ENCODE data around the gene NEDD9.

Gene NEDD9

DNA sequence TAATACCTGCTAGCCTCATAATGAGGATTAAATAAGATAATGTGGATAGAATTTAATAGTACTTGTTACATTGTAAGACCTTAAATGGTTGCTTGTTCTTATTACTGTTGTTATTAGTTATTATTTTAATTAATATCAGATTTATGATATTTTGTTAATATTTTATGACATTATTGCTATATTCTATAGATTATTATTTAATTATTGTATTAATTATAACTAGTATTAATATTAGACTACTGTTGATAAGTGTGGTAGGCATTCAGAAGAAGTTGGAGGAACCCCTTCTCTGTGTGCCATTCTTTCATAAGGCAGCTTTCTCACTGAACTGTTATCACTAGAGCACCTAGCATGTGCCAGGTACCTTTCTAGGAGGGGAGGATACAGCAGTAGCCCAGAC, 2.6 kb upstream of the NEDD9 start:
- no peak for DNase-seq (ENCODE audit: extremely low read depth in 1 of 2, low read depth in 1 of 2)

DNA sequence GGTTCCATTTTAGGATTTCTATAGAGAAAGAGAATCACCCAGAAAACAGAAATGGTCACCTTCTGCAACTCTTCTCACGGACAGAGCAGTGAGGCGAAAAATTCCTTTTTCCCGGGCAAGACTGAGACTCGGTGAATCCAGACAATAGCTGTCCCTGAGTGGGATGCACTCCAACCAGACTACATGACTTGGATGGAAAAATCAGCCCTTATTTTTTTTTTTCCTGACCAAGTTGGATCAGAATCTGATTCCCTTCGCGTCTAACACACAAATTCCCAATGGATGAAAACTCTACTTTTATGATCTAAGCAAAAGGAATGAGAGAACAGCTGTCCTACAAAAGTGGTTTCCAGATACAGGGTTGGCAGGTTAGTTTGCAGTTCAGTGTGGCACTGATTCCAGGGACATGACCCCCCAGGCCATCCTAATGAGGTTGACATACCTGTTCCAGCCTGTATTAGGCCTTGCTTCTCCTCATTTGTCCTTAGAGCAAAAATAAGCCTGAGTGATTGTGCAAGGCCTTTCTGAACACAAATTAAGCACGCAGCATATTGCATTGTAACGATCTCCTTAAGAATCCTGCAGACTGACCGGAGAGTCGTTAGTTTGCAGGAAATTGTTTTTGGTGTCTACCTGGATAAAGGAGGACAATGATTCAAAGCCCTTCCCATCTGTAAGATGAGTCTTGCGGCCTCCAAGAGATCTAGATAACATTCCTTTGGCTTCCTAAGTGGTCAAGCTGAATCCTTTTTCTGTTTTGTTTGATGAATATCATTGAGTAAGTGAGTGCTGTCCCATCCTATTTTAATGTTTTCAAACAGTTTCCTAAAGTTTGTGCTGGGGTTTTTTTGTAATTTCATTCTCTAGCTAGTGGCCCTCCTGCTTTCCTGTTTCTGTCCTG, 1.5 kb upstream of the NEDD9 start:
- DNase-seq (ENCODE audit: extremely low read depth in 1 of 2, low read depth in 1 of 2): no peak

DNA sequence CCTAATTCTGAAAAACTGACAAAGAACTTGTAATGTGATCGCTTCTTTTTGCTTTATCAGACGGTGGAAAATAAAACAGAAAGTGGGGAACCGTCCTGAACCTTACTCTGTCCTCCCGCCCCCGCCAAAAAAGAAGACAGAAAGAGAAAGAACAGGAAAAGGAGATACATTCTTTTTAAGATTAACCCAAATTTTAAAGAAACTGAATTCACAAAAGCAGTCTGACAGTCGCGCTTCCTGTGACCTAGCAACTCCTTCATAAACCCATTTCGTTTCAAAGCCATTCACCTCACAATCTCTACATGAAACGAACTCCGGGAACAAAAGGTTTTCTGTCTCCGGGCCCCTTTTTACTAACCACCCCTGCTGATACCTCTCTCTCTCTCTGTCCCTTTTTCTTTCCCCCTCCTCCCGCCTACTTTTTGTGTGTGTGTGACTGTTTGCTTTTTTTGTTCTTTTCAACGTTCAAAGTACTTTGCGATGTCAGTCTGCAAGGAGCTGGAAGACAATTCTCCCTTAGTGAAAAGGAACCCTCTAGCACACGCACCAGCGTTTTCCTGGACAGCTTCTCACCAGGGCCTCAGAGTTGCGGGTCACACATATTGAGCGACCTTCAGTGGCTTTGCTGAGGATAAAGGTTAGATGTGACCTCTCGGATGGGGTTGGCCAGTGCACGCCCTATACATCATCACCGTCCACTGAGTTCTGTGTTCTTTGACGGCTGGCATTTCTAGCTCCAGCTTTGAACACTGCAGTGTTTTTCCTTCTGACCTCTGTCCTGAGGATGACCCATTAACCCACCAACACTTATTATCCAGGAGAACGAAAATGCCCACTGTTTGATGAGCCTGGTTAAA, 530 bp upstream of the NEDD9 start:
- no peak for DNase-seq (ENCODE audit: extremely low read depth in 1 of 2, low read depth in 1 of 2)

DNA sequence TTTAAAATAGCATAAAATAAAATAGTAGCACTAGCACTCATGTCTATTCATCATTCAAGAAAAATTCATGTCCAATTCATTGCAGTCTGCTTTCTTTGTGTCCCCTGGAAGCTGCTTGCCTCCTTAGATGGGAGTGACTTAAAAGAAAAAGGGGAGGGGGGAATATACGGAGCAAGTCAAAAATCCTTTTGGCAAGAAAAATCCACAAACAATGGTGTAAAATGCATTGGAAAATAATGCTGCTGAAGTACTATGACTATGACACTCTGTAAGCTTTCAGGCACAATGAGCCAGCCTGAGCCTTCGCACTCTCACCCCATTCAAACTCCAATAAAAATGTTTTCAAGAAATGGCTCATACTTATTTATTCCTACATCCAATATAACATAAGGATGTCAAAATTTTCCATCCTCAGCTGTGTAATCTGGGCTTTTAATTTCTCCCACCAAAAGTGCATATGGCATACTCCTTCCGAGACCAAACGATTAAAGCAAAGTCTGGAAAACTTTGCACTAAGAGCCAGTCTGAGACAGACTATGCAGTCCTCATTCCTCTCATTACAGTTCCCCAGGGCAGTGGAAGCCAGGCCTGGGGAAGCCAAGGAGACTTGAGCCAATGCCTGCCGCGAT, 790 bp downstream of the NEDD9 start:
- DNase-seq (ENCODE audit: extremely low read depth in 1 of 2, low read depth in 1 of 2): no peak

DNA sequence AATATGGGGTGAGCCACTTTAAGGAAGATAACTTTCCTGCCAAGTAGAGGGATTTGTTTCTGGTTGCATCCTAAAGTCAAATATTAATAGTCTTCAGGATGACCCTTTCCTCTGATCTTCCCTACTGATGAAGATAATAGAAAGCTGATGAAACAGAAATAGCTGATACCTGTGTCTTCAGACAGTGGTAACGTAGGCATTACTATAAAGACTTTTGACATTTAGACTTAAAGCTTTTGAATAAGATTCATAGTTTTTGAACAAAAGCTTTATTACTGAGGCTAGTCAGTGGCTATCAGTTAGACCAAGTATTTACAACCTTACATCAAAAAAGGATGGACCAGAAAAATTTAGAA, 1.4 kb downstream of the NEDD9 start:
- no peak for DNase-seq (ENCODE audit: extremely low read depth in 1 of 2, low read depth in 1 of 2)

DNA sequence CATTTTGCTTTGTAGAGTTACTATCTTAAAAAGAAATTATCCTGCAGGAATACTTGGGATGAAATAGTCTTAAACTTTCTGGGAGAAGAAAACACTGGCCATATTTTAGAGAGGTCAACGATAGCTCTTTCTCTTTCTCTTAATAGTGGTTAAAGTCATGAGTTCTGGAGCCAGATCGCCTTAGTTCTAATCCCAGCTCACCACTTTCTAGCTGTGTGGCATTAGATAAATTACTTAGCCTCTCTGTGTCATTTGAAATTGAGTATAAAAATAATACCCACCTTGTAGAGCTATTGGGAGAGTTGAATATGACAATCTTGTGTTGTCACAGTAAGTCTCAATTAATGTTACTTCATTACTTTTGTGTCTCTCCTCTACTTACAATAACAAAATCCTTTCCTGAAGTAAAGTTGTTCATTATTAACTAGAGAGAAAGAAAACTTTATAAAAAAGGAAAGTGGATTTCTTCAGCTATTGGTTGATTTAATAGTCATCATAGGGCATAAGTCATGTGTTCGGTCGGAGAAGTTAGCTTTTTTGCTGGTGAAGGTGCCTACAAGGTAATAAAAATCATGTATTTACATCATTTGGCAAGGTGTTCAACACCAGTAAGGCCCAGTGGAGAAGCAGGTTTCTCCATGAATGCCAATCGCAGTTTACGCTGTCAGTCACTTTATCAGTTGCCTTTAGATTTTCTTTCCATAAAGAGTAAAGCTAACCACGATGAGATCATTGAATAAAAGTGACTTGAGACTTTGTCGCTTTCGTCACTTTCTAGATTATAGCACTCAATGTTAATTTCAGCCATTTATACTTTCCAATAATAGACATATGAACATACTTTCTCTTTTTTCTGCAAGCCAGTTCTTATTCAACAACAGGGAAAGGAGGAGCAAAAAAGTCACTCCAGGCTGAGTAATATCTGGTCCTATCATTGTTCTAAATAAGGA, 2.0 kb downstream of the NEDD9 start:
- no peak for DNase-seq (ENCODE audit: extremely low read depth in 1 of 2, low read depth in 1 of 2)

DNA sequence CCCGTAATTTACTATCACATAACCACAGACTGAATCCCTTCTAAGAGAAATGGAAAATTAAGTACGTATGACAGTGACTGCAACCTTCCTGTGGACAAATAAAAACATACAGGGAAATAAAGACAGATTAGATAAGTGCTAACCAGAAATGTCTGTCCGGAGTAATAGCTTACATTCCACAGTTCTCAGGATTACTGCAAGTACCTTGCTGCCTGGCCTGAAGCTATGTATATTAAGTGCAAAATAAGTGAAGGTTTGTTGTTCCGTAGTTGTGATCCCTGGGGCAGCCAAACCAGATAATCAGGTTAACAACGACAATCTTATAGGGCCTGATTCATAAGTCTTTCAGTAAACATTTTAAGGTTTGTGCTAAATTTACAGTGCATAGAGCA, 2.8 kb downstream of the NEDD9 start:
- no peak for DNase-seq (ENCODE audit: extremely low read depth in 1 of 2, low read depth in 1 of 2)

DNA sequence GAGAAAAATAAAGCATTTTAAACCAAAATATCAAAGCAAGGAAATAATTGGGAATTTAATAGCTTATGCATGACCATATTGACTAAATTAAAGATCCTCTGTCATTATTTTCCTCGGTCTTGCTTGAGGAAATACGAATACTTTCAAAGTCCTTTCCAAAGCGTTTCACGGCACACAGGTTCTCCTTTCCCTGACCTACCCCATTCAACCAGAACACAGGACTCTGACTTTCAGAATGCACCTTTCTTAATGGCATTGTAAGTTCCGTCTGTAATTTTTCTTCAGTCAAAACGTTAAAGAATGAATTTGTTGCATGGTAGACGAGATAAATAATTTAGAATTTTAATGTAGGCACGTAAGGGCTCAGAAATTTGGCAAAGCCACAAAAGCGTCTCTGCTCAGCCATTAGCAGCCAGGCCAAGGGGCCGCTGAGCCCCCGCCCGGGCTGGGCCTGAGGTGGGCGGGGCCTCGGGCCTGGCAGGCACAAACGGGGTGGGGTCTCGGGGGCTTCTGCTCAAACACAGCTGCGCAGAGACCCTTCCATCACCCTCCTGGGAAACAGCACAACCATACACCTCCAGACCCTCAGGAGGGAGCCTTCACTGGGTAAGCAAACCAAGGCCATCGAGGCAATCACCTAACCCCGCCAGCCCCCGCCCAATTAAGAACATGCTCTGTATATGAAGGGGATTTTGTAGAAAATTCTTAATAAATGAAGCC, 3.4 kb downstream of the NEDD9 start:
- no peak for DNase-seq (ENCODE audit: extremely low read depth in 1 of 2, low read depth in 1 of 2)

DNA sequence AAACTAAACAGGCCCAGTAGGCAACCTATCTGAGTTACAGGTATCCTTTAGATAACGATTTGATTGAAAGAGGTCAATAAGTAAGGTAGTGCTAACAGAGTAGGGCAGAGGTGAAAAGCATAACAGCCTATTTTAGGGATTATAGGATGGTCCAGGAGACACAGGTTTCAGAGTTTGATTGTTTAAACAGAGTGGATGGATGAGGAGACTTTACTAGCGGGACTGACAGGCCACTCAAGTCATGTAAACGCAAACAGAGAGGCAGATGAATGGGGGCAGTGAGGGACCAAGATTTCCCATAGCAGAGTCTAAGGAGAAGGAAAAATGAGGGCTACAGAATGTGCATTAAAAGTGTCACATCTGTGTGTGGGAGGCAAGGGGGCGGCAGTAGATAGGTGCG, 4.8 kb downstream of the NEDD9 start:
- DNase-seq (ENCODE audit: extremely low read depth in 1 of 2, low read depth in 1 of 2): no peak

DNA sequence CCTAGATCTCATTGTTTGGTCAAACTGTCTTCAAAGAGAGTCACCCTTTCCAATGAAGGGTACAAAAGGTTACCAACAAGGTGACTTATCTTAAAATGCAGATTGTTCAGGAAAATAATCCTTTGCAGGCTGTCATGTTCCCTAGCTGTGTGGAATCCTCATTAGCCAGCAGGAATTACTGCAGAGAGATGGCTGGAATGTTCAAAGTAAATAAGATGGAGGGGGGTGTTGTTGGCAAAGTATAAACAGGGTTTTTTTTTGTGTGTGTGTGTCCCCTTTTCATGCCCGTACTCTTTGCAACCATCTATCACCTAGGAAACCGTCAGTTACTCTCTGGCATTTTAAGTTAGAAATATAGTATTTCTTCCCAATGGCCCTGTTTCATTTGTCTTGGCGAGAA, 6.5 kb downstream of the NEDD9 start:
- no peak for DNase-seq (ENCODE audit: extremely low read depth in 1 of 2, low read depth in 1 of 2)

DNA sequence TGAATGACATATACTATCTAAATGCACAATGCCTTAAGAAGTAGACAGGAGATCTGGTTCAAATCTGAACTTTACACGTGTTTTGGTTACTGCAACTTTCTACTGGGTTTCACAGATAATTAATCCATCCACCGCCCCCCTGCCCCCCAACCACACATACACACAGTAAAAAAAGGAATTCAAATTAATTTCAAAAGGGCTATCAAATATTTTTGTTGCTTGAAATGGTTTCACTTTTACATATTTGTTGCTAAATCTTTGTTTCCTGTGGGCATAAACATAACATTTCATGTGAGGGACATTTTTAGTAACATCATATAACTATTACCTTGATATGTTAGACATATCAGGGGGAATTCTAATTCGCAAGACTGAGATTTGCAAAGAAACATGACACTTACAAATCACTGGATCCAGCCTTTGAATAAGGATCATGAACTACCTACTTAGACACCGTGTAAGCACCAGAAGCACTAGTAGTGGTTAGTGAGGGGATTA, 7.5 kb downstream of the NEDD9 start:
- DNase-seq (ENCODE audit: extremely low read depth in 1 of 2, low read depth in 1 of 2): no peak

DNA sequence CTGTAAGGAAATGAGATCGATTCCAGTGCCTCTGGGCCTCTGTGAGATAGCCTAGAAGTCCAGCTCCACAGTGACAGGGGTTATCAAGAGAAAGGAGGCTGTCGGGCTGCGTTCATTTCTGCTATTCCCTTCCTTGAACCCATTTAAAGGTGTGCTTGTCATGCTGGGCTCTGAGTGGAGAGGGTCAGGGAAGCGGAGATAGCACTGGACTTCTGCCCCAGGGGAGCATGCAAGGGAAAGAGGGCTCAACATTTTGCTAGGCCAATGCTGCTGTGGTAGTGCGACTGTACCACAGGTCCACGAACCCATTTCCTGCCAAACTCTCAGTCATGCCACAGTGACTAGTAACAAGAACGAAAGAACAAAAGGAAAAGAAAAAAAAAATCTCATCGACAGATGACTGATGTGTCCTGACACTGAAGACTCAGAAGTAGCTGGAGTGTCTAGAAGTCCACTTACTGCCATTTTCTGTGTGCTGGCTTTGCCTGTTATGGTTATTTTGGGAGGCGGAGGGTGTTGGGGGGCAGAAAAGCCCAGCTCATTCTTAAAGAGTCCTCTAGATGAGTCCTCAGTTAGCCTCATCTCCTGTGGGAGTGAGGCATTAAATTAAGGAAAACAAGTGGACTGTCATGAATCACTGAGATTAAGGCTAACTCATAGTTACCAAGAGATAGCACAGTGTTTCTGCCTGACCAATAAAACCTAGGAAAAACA, 8.1 kb downstream of the NEDD9 start:
- DNase-seq (ENCODE audit: extremely low read depth in 1 of 2, low read depth in 1 of 2): no peak

DNA sequence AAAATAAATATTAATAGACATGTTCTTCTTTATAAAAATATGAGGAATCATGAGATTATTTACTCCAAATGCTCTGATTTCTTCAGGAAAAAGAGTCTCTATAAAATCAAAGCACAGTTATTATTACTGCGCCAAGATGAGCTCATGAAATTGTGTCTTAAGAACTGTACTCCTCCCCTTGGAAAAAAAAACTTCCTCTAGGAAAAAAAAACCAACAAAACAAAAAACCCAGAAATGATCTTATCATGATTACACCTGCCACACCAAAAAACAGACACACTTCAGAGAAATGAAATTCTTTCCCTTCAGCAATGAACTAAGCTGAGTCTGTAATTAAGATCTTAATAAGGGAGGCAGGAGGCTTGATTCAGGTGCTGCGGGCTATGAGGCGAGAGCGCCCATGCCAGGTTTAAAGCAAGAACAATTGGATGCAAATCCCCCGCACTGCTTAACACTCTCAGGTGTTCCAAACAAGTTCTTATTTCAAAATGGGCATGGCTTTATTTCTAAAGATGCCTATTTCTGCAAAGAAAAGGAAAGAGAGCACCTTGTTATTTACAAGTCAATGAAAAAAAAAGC, 9.1 kb downstream of the NEDD9 start:
- no peak for DNase-seq (ENCODE audit: extremely low read depth in 1 of 2, low read depth in 1 of 2)

DNA sequence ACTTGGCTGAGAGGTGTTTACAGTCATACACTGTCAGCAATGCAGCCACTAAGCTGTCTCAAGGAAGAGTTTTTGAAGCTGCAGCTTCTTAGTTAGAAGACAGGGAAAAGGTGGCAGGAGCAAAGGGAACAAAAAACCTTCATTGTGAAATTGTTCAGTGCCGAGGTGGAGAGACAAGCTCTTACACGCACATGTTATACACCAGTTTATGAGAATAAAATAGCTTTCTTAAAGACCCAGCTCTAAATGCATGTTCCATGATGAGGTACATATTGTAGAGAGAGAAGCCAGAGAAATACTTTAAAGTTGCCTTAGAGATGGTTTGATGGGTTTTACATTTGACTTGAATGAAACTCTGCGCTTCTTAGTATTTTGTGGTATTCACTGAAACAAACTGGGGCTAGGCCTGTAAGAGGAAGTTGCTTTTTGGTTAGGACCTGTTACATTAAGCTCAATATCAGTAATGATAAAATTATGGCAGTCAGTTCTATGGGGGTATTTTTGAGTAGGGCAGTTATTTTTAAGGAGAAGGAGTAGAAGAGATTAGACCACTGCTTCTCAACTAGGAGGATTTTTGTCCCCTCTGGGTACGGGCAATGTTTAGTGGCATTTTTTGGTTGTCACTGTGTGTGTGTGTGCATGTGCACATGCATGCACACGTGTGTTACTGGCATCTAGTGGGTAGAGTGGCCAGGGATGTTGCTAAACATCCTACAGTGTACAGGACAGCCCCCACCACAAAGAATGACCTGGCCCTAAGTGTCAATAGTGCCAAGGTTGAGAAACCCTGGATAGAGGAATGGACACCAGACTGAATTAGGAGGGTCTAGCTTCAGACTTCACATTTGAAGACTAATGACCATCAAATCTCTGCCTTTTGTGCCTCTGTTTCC, 9.8 kb downstream of the NEDD9 start:
- DNase-seq (ENCODE audit: extremely low read depth in 1 of 2, low read depth in 1 of 2): no peak

DNA sequence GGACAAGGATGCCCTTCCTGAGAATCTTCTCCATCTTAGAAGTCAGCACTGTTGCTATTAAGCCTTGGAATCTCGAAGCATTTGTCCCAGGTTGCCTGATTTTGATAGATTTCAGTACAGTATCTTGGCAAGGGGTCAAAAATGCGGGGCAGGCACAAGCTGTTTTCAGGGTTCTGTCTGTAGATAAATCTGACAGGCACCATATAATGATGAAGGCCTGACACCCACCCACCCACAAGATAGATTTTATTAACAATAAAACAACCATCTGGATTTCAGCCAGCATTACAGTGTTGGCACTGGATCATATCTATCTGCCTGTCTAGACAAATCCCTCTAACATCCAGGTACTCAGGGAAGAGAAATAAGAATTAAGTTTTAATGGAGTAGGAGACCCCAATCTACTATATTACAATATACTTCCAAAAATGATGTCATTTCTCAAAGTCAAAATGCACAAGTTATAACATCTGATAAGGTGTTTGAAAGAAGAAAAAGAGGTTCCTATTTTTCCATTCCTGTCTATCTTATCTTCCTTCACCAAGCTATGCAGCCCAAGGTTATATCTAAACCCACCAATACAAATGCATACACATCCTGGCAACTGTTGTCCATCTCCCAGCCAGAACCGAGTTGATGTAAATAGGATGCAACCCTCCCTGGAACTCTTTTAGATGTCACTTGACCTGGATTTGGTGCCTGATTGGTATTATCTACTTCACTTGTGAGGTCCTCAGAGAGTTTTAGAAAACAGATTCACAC, 10.7 kb downstream of the NEDD9 start:
- no peak for DNase-seq (ENCODE audit: extremely low read depth in 1 of 2, low read depth in 1 of 2)

DNA sequence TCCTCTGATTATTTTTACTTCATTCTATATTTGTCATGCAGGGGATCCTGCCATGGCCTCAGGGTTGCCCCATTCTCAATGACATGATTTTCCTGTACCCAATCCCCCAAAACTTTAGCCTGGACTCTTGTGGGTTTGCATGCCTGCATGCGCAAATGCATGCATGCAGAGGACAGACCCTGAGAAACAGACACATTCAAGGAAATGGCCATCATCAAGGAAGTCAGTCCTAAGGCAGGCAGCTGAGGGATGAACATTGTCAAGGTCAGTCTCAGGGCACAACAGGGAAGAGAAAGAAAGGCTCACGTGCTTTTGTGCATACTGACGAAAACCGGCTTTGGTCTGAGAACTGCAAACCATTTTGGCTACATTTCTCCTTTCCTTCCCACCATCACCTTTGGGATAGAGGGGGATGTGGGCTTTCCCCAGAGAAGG, 13.1 kb downstream of the NEDD9 start:
- no peak for DNase-seq (ENCODE audit: extremely low read depth in 1 of 2, low read depth in 1 of 2)

All from activated CD8-positive, alpha-beta memory T cell treated with anti-CD3 and anti-CD28 coated beads for 1 hour (primary cell).